Middle frontal gyrus (tissue), 1 donor: ENCODE results near the gene DYNC2H1.
"Not testable (repeated sequence)": the region's sequence is repeated elsewhere in the genome, so short reads cannot be mapped to it uniquely, and the experiment has no call there.

Experiments used
- DNase-seq: peaks from one replicate; pipeline ENCODE4 v3.0.0-alpha.2; 2015; ENCODE audit warnings: low spot score; ENCODE audit errors: extremely low spot score

DYNC2H1 gene

GRCh38 chr11:103112364-103112763 lies 3.1 kb downstream of the DYNC2H1 start:
- DNase-seq: no peak

GRCh38 chr11:103114836-103115235 lies 5.6 kb downstream of the DYNC2H1 start:
- no peak for DNase-seq

GRCh38 chr11:103125462-103125861 lies 16.2 kb downstream of the DYNC2H1 start:
- no peak for DNase-seq

GRCh38 chr11:103141986-103142385 lies 32.8 kb downstream of the DYNC2H1 start:
- not testable (repeated sequence) for DNase-seq

- DNase-seq: no peak
Observed at GRCh38 chr11:103147627-103148026, 38.4 kb downstream of the DYNC2H1 start.

- DNase-seq: no peak
Observed at GRCh38 chr11:103157542-103157941, 48.3 kb downstream of the DYNC2H1 start.

- no peak for DNase-seq
Observed at GRCh38 chr11:103164093-103164796, 55.0 kb downstream of the DYNC2H1 start.

GRCh38 chr11:103167166-103167565 lies 57.9 kb downstream of the DYNC2H1 start:
- no peak for DNase-seq

GRCh38 chr11:103170865-103171264 lies 61.6 kb downstream of the DYNC2H1 start:
- DNase-seq: no peak

GRCh38 chr11:103175461-103176129 lies 66.4 kb downstream of the DYNC2H1 start:
- DNase-seq: no peak

- DNase-seq: no peak
Observed at GRCh38 chr11:103183981-103184611, 74.9 kb downstream of the DYNC2H1 start.

- DNase-seq: no peak
Observed at GRCh38 chr11:103202048-103202651, 92.9 kb downstream of the DYNC2H1 start.

GRCh38 chr11:103210543-103210942 lies 101.3 kb downstream of the DYNC2H1 start:
- DNase-seq: no peak

- DNase-seq: no peak
Observed at GRCh38 chr11:103215812-103216211, 106.6 kb downstream of the DYNC2H1 start.

- DNase-seq: no peak
Observed at GRCh38 chr11:103220133-103220532, 110.9 kb downstream of the DYNC2H1 start.

- no peak for DNase-seq
Observed at GRCh38 chr11:103222806-103223205, 113.6 kb downstream of the DYNC2H1 start.

- no peak for DNase-seq
Observed at GRCh38 chr11:103228807-103229206, 119.6 kb downstream of the DYNC2H1 start.

GRCh38 chr11:103234974-103235373 lies 125.7 kb downstream of the DYNC2H1 start:
- DNase-seq: no peak

- no peak for DNase-seq
Observed at GRCh38 chr11:103241574-103241973, 132.3 kb downstream of the DYNC2H1 start.

GRCh38 chr11:103254123-103254522 lies 144.9 kb downstream of the DYNC2H1 start:
- DNase-seq: no peak

GRCh38 chr11:103257360-103257759 lies 148.1 kb downstream of the DYNC2H1 start:
- DNase-seq: no peak
